CD14-positive monocyte (primary cell): ENCODE data around the gene CHRM2. TPM values are rescaled to one million over a fixed set of nuclear protein-coding genes. Genes with fewer than 3 reads are reported as not detected.

ENCODE experiments used
- DNase-seq, 3 donors: peaks; one replicate each; pipeline ENCODE4 v3.0.0-alpha.2; 2011 to 2022
- H2AFZ ChIP-seq: 2 replicates; pipeline ENCODE4 v1.6.0; 2012; ENCODE audit warnings: mild to moderate bottlenecking, low read depth, low read length, inconsistent platforms; ENCODE audit not compliant: insufficient read depth, poor library complexity, severe bottlenecking
- H3K27ac ChIP-seq, 2 donors: 1 replicate in 1 of 2; 2 replicates in 1 of 2; pipeline ENCODE4 v1.5.1; 2012 to 2013; ENCODE audit warnings: low read length in 2 of 2, control low read depth in 1 of 2, inconsistent platforms in 1 of 2, low read depth in 1 of 2, mild to moderate bottlenecking in 1 of 2
- H3K27me3 ChIP-seq, 2 donors: one replicate each; pipeline versions ENCODE4 v1.6.0 to v1.6.1; 2011 to 2013; ENCODE audit warnings: low read length in 2 of 2; ENCODE audit not compliant: control insufficient read depth in 2 of 2, insufficient read depth in 2 of 2
- H3K36me3 ChIP-seq, 2 donors: replicated peaks in 1 of 2; 1 replicate in 1 of 2; 2 replicates in 1 of 2; pipeline versions ENCODE4 v1.5.1 to v1.6.1; 2012 to 2013; ENCODE audit warnings: low read length in 2 of 2, control low read depth in 1 of 2, inconsistent platforms in 1 of 2, mild to moderate bottlenecking in 1 of 2; ENCODE audit not compliant: insufficient read depth in 2 of 2, control insufficient read depth in 1 of 2
- H3K4me1 ChIP-seq, 2 donors: 1 replicate in 1 of 2; 2 replicates in 1 of 2; pipeline versions ENCODE4 v1.5.1 to v1.6.1; 2012 to 2013; ENCODE audit warnings: low read length in 2 of 2, control low read depth in 1 of 2, inconsistent platforms in 1 of 2, mild to moderate bottlenecking in 1 of 2, moderate library complexity in 1 of 2; ENCODE audit not compliant: insufficient read depth in 2 of 2, control insufficient read depth in 1 of 2
- H3K4me2 ChIP-seq: replicated peaks from 2 replicates; pipeline ENCODE3; 2012; ENCODE audit warnings: low read length, moderate library complexity, mild to moderate bottlenecking; ENCODE audit not compliant: poor library complexity, severe bottlenecking; ENCODE audit errors: extremely low read depth
- H3K4me3 ChIP-seq, 3 experiments: fragments of 200-600 bp in 1 of 3; sonication (generic) in 1 of 3; replicated peaks in 1 of 3; 1 replicate in 2 of 3; 2 replicates in 1 of 3; pipeline ENCODE4 v1.5.1; 2011 to 2013; ENCODE audit warnings: low read length in 3 of 3, mild to moderate bottlenecking in 3 of 3, control low read depth in 2 of 3, low read depth in 2 of 3, inconsistent platforms in 1 of 3, moderate library complexity in 1 of 3
- H3K79me2 ChIP-seq: 2 replicates; pipeline ENCODE4 v1.6.0; 2012; ENCODE audit warnings: mild to moderate bottlenecking, control low read depth, inconsistent platforms, low read length, moderate library complexity; ENCODE audit not compliant: insufficient read depth
- H3K9ac ChIP-seq: 2 replicates; pipeline ENCODE4 v1.6.0; 2017; ENCODE audit warnings: low read length, mild to moderate bottlenecking; ENCODE audit not compliant: insufficient read depth, poor library complexity, severe bottlenecking
- H3K9me3 ChIP-seq, 2 donors: replicated peaks in 1 of 2; 1 replicate in 1 of 2; 2 replicates in 1 of 2; pipeline versions ENCODE4 v1.5.1 to v1.6.1; 2012 to 2013; ENCODE audit warnings: low read length in 2 of 2, control low read depth in 1 of 2; ENCODE audit not compliant: control insufficient read depth in 1 of 2, insufficient read depth in 1 of 2
- H4K20me1 ChIP-seq: 2 replicates; pipeline ENCODE4 v1.6.0; 2012; ENCODE audit warnings: mild to moderate bottlenecking, low read length, control low read depth, moderate library complexity; ENCODE audit not compliant: insufficient read depth
- H3K27ac Mint-ChIP-seq, 7 donors: one replicate each; pipeline ENCODE4 v1.8.0; 2020; ENCODE audit warnings: mild to moderate bottlenecking in 7 of 7, mixed read lengths in 7 of 7, moderate library complexity in 6 of 7, inconsistent platforms in 2 of 7
- H3K27me3 Mint-ChIP-seq, 3 donors: one replicate each; pipeline ENCODE4 v1.8.0; 2021 to 2022; ENCODE audit warnings: low read depth in 3 of 3, mild to moderate bottlenecking in 3 of 3, mixed read lengths in 3 of 3, moderate library complexity in 3 of 3, inconsistent platforms in 1 of 3
- H3K36me3 Mint-ChIP-seq, 2 donors: one replicate each; pipeline ENCODE4 v1.8.0; 2020; ENCODE audit warnings: mixed read lengths in 2 of 2, inconsistent platforms in 1 of 2, mild to moderate bottlenecking in 1 of 2
- H3K4me1 Mint-ChIP-seq: one replicate; pipeline ENCODE4 v1.8.0; 2020; ENCODE audit warnings: mild to moderate bottlenecking, mixed read lengths
- H3K4me3 Mint-ChIP-seq, 2 donors: one replicate each; pipeline ENCODE4 v1.8.0; 2020; ENCODE audit warnings: mild to moderate bottlenecking in 2 of 2, mixed read lengths in 2 of 2, moderate library complexity in 1 of 2
- H3K9me3 Mint-ChIP-seq, 7 donors: one replicate each; pipeline ENCODE4 v1.8.0; 2020 to 2022; ENCODE audit warnings: mixed read lengths in 7 of 7, mild to moderate bottlenecking in 6 of 7, moderate library complexity in 6 of 7, inconsistent platforms in 2 of 7
- CTCF ChIP-seq: fragments of 200-600 bp; IDR thresholded peaks from one replicate; pipeline ENCODE4 v1.8.0; 2022; ENCODE audit warnings: antibody characterized with exemption, mild to moderate bottlenecking
- WGBS: methylation state at CpG from one replicate; pipeline ENCODE4 v1.1.5; 2013; ENCODE audit warnings: missing lambda C conversion rate; ENCODE audit not compliant: insufficient coverage; 5-methylcytosine and 5-hydroxymethylcytosine counted together
- intact Hi-C, 2 donors: fragments of 100-400 bp; cut with micrococcal nuclease; formaldehyde crosslinking; loops; one replicate each; pipeline versions ENCODE4 v1.15.0 to v1.15.1; 2023
- polyA plus RNA-seq, 3 donors: library from polyadenylated mRNA; depleted of rRNA in 1 of 3; unstranded in 2 of 3; stranded (reverse) in 1 of 3; fragments of 300-500 nt in 2 of 3; fragments of >200 nt in 1 of 3; fragmentation: Illumina TruSeq in 2 of 3; gene quantifications; 1 replicate in 2 of 3; 2 replicates in 1 of 3; pipeline ENCODE4 v1.2.3, GENCODE V29; 2012 to 2021

The CHRM2 gene
- polyA plus RNA-seq, 3 donors: not detected

- H3K79me2 ChIP-seq: no peaks in the 10 kb centered on the region
- DNase-seq: no peak
- H3K4me3 Mint-ChIP-seq: peak overlapping the region in 1 of 2 donors; percentile 11
- no peak overlapping the region for H3K4me3 ChIP-seq
- no peaks in the 10 kb centered on the region for H3K27me3 Mint-ChIP-seq
- H3K9me3 ChIP-seq: peaks cover 0 to 14% of the 10 kb centered on the region in 2 donors
- no peaks in the 10 kb centered on the region for H3K27me3 ChIP-seq
- no peak overlapping the region for H3K27ac ChIP-seq
- no peaks in the 10 kb centered on the region for H3K36me3 Mint-ChIP-seq
- no CpG with 5 or more reads among the region's 3 CpGs for WGBS
- H3K9me3 Mint-ChIP-seq: peaks cover 2 to 13% (median 3%) of the 10 kb centered on the region in 7 donors
- H3K4me1 Mint-ChIP-seq: peaks cover 4% of the 10 kb centered on the region
- H3K9ac ChIP-seq: no peak overlapping the region
- TF ChIP-seq CTCF: no peak
- H3K27ac Mint-ChIP-seq: peak overlapping the region in 1 of 7 donors; percentile 25
- H2AFZ ChIP-seq: no peak overlapping the region
- H3K4me1 ChIP-seq: peaks cover 0 to 4% of the 10 kb centered on the region in 2 donors
- no peaks in the 10 kb centered on the region for H4K20me1 ChIP-seq
- intact Hi-C loops: no loop called here
- H3K36me3 ChIP-seq: no peaks in the 10 kb centered on the region
- no peak overlapping the region for H3K4me2 ChIP-seq
These were observed 88.2 kb downstream of the CHRM2 start for GRCh38 chr7:136956671-136957070.

- H3K4me3 ChIP-seq: no peak overlapping the region
- no peaks in the 10 kb centered on the region for H3K27me3 ChIP-seq
- no peaks in the 10 kb centered on the region for H4K20me1 ChIP-seq
- H3K9me3 Mint-ChIP-seq: peaks cover 2 to 13% (median 4%) of the 10 kb centered on the region in 7 donors
- H3K36me3 Mint-ChIP-seq: no peaks in the 10 kb centered on the region
- H3K4me2 ChIP-seq: no peak overlapping the region
- H3K27me3 Mint-ChIP-seq: no peaks in the 10 kb centered on the region
- peaks cover 0 to 14% of the 10 kb centered on the region in 2 donors for H3K9me3 ChIP-seq
- no peak overlapping the region for H3K9ac ChIP-seq
- no peaks in the 10 kb centered on the region for H3K36me3 ChIP-seq
- peaks cover 4% of the 10 kb centered on the region for H3K4me1 Mint-ChIP-seq
- H3K4me3 Mint-ChIP-seq: no peak overlapping the region
- intact Hi-C loops: no loop called here
- whole genome bisulfite sequencing: no CpG with 5 or more reads among the region's 2 CpGs
- peaks cover 0 to 4% of the 10 kb centered on the region in 2 donors for H3K4me1 ChIP-seq
- no peak overlapping the region for H2AFZ ChIP-seq
- TF ChIP-seq CTCF: no peak
- DNase-seq: no peak
- no peak overlapping the region for H3K27ac ChIP-seq
- H3K79me2 ChIP-seq: no peaks in the 10 kb centered on the region
- no peak overlapping the region for H3K27ac Mint-ChIP-seq
These were observed 88.9 kb downstream of the CHRM2 start for GRCh38 chr7:136957391-136957790.
